Brain microvascular endothelial cell (primary cell): Measurements from ENCODE around the gene PITPNC1.
"Not testable (repeated sequence)": the region's sequence is repeated elsewhere in the genome, so short reads cannot be mapped to it uniquely, and the experiment has no call there.

Experiments
- DNase-seq: peaks from one replicate; pipeline ENCODE4 v3.0.0-alpha.2; 2020
- H3K27ac ChIP-seq: fragments of 250-450 bp; sonication (Bioruptor Pico); 2 replicates; pipeline ENCODE4 v1.5.1; 2020; ENCODE audit warnings: mild to moderate bottlenecking, moderate library complexity
- H3K27me3 ChIP-seq: fragments of 250-450 bp; sonication (Bioruptor Pico); replicated peaks from 2 replicates; pipeline ENCODE4 v1.5.1; 2020; ENCODE audit warnings: mild to moderate bottlenecking
- H3K36me3 ChIP-seq: fragments of 250-450 bp; sonication (Bioruptor Pico); replicated peaks from 2 replicates; pipeline ENCODE4 v1.5.1; 2020; ENCODE audit warnings: mild to moderate bottlenecking
- H3K4me3 ChIP-seq: 2 replicates; pipeline ENCODE4 v1.5.1; 2011; ENCODE audit warnings: low read depth, mild to moderate bottlenecking, control low read depth, low read length, moderate library complexity
- CTCF ChIP-seq: IDR thresholded peaks from 2 replicates; pipeline ENCODE4 v1.5.1; 2011; ENCODE audit warnings: low read depth, mild to moderate bottlenecking, moderate library complexity, low read length, control low read depth, inconsistent platforms; ENCODE audit errors: missing control alignments
- in situ Hi-C: cut with HindIII; loops from 2 replicates; pipeline ENCODE4 v1.10.0; 2017; ENCODE audit warnings: low sequenced_read_pairs, low pct_ligation_motif_present

The PITPNC1 gene

DNA sequence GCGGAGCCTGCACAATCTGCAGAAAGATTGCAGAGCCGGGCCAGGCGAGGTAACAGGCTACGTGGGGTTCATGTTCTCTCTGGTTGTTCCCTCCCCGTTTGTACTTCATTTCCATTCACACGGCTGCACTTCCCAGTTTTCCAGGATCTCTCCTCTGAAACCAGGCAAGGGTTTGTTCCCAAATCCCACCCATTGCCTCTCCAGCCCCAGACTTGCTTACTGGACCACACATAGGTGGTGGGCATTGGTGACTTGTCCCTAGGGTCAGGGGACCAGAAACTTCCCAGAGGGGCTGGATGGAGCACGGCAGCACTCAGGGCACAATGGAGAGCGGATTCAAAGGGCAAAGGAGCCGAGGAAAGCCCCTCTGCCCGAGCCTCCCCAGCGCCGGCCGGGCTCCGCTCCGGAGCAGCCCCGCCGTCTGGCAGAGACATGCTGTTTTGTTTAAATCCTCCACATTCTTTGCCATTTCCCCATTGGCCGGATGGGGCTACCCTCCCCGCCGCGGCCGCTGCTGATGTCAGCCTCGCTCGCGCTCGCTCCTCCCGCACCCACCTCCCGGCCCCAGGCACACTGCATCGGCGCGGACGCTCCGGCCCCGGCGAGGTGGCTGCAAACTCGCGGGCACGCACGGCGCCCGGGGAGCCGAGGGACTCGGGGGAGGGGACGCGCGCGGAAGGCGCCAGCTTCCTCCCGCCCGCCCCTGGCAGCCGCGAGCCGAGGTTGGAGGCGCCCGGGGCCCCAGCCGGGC, at the start of gene PITPNC1:
PITPNC1 (plus strand) TSS at position 545 of the 751 bp plus-strand sequence.
- in situ Hi-C loops, result no loop called here
- no peaks in the 10 kb centered on the region for H3K27me3 ChIP-seq
- DNase-seq, result peak; percentile 79
- no peak for TF ChIP-seq CTCF
- peak within 1 kb of the TSS; percentile 86 for H3K27ac ChIP-seq
- peak within 1 kb of the TSS; percentile 78 for H3K4me3 ChIP-seq
- H3K36me3 ChIP-seq, result no peaks in the 10 kb centered on the region

DNA sequence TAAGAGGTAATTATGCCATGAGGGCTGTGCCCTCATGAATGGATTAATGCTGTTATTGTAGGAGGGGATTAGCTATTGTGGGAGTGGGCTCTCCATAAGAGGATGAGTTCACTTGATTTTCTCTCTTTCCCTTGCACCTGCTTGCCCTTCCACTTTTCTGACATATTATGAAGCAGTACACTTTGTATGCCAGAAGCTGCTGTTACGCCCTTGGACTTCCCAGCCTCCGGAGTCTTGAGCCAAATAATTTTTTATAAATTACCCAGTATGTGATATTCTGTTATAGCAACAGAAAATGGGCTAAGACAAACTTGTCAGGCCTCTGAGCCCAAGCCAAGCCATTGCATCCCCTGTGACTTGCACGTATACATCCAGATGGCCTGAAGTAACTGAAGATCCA, 49.1 kb upstream of the PITPNC1 start:
- DNase-seq, result no peak
- in situ Hi-C loops, result no loop called here
- Histone ChIP-seq H3K27ac (no peak overlapping the region), H3K4me3 (no peak overlapping the region), H3K27me3 (no peaks in the 10 kb centered on the region), H3K36me3 (no peaks in the 10 kb centered on the region)
- no peak for TF ChIP-seq CTCF

- H3K27me3 ChIP-seq, H3K27ac ChIP-seq, H3K36me3 ChIP-seq, DNase-seq, in situ Hi-C loops, H3K4me3 ChIP-seq: not testable (repeated sequence)
Measured at GRCh38 chr17:67331381-67332161, 45.5 kb upstream of the PITPNC1 start.

DNA sequence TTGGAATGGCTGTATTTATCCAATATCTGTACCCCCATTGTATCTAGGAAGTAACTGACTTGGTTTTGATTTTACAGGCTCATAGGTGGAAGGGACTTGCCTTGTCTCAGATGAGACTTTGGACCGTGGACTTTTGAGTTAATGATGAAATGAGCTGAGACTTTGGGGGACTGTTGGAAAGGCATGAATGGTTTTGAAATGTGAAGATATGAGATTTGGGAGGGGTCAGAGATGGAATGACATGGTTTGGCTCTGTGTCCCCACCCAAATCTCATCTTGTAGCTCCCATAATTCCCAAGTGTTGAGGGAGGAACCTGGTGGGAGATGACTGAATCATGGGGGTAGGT, 44.9 kb upstream of the PITPNC1 start:
- H3K36me3 ChIP-seq, H3K27ac ChIP-seq, DNase-seq, in situ Hi-C loops, H3K27me3 ChIP-seq, H3K4me3 ChIP-seq: not testable (repeated sequence)

DNA sequence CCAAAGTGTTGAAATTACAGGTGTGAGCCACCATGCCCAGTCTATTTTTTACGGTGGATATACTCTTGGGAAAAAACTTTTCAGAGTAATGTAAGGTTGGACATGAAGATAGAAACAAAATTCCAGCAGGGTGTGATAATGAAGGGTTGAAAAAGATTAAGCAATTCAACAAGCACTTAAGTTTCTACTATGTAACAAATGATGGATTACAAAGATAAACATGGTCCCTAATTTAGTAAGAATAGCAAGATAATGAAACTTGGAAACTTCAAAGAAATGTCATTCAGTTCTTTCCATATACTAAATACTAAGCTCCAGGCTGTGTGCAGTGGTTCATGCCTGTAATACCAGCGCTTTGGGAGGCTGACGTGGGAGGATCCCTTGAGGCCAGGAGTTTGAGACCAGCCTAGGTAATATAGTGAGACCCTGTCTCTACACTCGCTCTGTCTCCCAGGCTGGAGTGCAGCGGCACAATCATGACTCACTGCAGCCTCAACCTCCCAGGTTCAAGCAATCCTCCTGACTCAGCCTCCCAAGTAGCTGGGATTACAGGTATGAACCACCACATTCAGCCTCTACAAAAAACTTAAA, 41.7 kb upstream of the PITPNC1 start:
- TF ChIP-seq CTCF, result no peak
- DNase-seq, result no peak
- Histone ChIP-seq H3K27me3 (no peaks in the 10 kb centered on the region), H3K36me3 (peaks cover 4% of the 10 kb centered on the region), H3K4me3 (no peak overlapping the region), H3K27ac (no peak overlapping the region)
- in situ Hi-C loops, result no loop called here

DNA sequence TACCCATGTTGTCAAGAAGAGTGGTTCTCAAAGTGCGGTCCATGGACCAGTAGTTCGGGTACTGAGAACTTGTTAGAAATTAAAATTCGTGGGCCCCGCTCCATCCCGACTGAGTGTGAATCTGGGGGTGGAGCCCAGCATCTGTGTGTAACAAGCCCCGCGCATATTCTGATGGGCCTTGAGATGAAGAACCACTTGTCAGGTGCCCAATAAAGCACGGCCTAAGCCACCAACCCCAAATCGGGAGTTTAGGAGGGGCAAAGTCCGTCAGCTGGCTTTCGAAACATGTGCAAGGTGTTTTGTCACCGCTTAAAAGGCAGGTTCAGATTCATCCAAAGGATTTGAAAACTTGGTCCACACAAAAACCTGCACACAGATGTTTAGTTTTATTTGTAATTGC, 40.2 kb upstream of the PITPNC1 start:
- in situ Hi-C loops, result no loop called here
- no peak for TF ChIP-seq CTCF

DNA sequence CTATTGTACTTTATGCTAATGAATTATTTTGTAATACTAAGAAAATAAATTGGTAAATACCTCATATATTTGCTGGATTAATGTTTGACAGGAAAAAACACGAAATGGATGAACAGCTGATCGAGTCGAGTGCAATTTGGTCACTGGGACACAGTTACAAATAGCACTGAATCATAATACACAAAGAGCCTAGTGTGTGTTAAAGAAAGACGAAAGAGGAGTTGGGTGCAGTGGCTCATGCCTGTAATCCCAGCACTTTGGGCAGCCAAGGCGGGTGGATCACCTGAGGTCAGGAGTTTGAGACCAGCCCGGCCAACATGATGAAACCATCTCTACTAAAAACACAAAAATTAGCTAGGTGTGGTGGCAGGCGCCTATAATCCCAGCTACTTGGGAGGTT, 38.7 kb upstream of the PITPNC1 start:
- H3K4me3 ChIP-seq, H3K27me3 ChIP-seq, H3K27ac ChIP-seq, DNase-seq, in situ Hi-C loops: not testable (repeated sequence)
- H3K36me3 ChIP-seq, result peaks cover 18% of the 10 kb centered on the region

More for the DNA sequence above, 40.2 kb upstream of the PITPNC1 start:
- H3K27ac ChIP-seq, result no peak overlapping the region
- peaks cover 11% of the 10 kb centered on the region for H3K36me3 ChIP-seq
- H3K4me3 ChIP-seq, result no peak overlapping the region
- H3K27me3 ChIP-seq, result no peaks in the 10 kb centered on the region
- no peak for DNase-seq
